Astrocyte (in vitro differentiated cells and primary cell): ENCODE data around the gene LSM10. TPM values are rescaled to one million over a fixed set of nuclear protein-coding genes. Genes with fewer than 3 reads are reported as not detected.

ENCODE experiments used
- DNase-seq: peaks from one replicate; pipeline ENCODE4 v3.0.0-alpha.2; 2010; ENCODE audit warnings: low read depth
- FAIRE-seq: peaks from 2 replicates; lab custom pipeline; 2011; peaks lifted over from hg19 to GRCh38; lab: Jason Lieb, UNC
- H2AFZ ChIP-seq: 2 replicates; pipeline ENCODE4 v1.6.0; 2012; ENCODE audit warnings: low read depth, low read length, inconsistent platforms
- H3K27ac ChIP-seq: 2 replicates; pipeline ENCODE4 v1.5.1; 2011; ENCODE audit warnings: low read depth, low read length, inconsistent platforms
- H3K27me3 ChIP-seq: 2 replicates; pipeline ENCODE4 v1.6.0; 2011; ENCODE audit warnings: low read length, inconsistent platforms; ENCODE audit not compliant: insufficient read depth
- H3K36me3 ChIP-seq: 2 replicates; pipeline ENCODE4 v1.5.1; 2011; ENCODE audit warnings: low read length, inconsistent platforms; ENCODE audit not compliant: insufficient read depth
- H3K4me1 ChIP-seq: 2 replicates; pipeline ENCODE4 v1.5.1; 2011; ENCODE audit warnings: low read length, inconsistent platforms; ENCODE audit not compliant: insufficient read depth
- H3K4me2 ChIP-seq: 2 replicates; pipeline ENCODE4 v1.6.0; 2012; ENCODE audit warnings: low read length, inconsistent platforms
- H3K4me3 ChIP-seq: 2 replicates; pipeline ENCODE4 v1.5.1; 2011; ENCODE audit warnings: low read depth, mild to moderate bottlenecking, low read length, inconsistent platforms; ENCODE audit not compliant: insufficient read depth
- H3K79me2 ChIP-seq: 2 replicates; pipeline ENCODE4 v1.6.0; 2012; ENCODE audit warnings: mild to moderate bottlenecking, low read length, inconsistent platforms; ENCODE audit not compliant: insufficient read depth
- H3K9ac ChIP-seq: 2 replicates; pipeline ENCODE4 v1.6.0; 2012; ENCODE audit warnings: mild to moderate bottlenecking, low read length, inconsistent platforms
- H3K9me3 ChIP-seq: 2 replicates; pipeline ENCODE4 v1.5.1; 2012; ENCODE audit warnings: low read depth, mild to moderate bottlenecking, low read length, inconsistent platforms; ENCODE audit not compliant: insufficient read depth
- H4K20me1 ChIP-seq: 2 replicates; pipeline ENCODE4 v1.6.0; 2012; ENCODE audit warnings: low read length, inconsistent platforms; ENCODE audit not compliant: insufficient read depth
- H3K27ac Mint-ChIP-seq: one replicate; pipeline ENCODE4 v1.8.0; 2021; ENCODE audit warnings: mild to moderate bottlenecking, mixed read lengths; ENCODE audit not compliant: unreplicated experiment
- H3K27me3 Mint-ChIP-seq: one replicate; pipeline ENCODE4 v1.8.0; 2021; ENCODE audit warnings: low read depth, mixed read lengths; ENCODE audit not compliant: unreplicated experiment
- H3K36me3 Mint-ChIP-seq: one replicate; pipeline ENCODE4 v1.8.0; 2021; ENCODE audit warnings: low read depth, mixed read lengths; ENCODE audit not compliant: unreplicated experiment
- H3K4me1 Mint-ChIP-seq: one replicate; pipeline ENCODE4 v1.8.0; 2021; ENCODE audit warnings: low read depth, mixed read lengths; ENCODE audit not compliant: unreplicated experiment
- H3K4me3 Mint-ChIP-seq: one replicate; pipeline ENCODE4 v1.8.0; 2021; ENCODE audit warnings: mild to moderate bottlenecking, moderate library complexity, mixed read lengths; ENCODE audit not compliant: unreplicated experiment
- H3K9me3 Mint-ChIP-seq: one replicate; pipeline ENCODE4 v1.8.0; 2021; ENCODE audit warnings: mild to moderate bottlenecking, mixed read lengths; ENCODE audit not compliant: unreplicated experiment
- EZH2 ChIP-seq: IDR thresholded peaks from 2 replicates; pipeline ENCODE4 v1.6.1; 2012; ENCODE audit warnings: mild to moderate bottlenecking, low read length, inconsistent platforms; ENCODE audit not compliant: insufficient read depth
- total RNA-seq: library from RNA; stranded (reverse); gene quantifications from 2 replicates; pipeline ENCODE4 v1.2.1, GENCODE V29; 2021
- TF ChIP-seq, protein P1 (sequence below): IDR thresholded peaks from 2 replicates; pipeline ENCODE4 v1.5.1; 2011; ENCODE audit warnings: low read depth, mild to moderate bottlenecking, inconsistent platforms, low read length, moderate library complexity; ENCODE audit not compliant: insufficient read depth

Gene LSM10
- total RNA-seq, 1 donor from 2014 or later = 48.9 TPM

DNA sequence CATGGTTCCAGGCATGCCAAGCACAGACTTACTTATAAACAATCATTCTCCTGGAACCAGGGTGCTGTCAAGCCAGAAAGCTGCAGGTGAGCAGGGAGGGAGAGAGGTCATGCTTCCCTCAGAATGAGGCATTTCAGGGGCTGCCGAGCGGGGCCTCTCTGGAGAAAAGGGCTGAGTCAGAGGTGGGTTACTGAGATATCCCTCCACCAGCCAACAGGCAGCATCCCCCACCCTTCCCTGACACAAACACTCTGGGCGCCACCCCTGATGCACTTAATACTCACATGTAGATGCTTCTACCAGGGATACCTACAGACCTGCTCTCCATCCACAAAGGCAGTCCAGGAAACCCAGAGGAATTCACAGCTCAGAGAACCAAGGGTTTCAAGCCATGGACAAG lies 25.1 kb downstream of the LSM10 start:
- FAIRE-seq = no peak
- peak overlapping the region; percentile 77 for H3K27ac Mint-ChIP-seq
- peaks cover 69% of the 10 kb centered on the region for H3K79me2 ChIP-seq
- H3K4me1 Mint-ChIP-seq = peaks cover 58% of the 10 kb centered on the region
- no peak overlapping the region for H2AFZ ChIP-seq
- no peak overlapping the region for H3K4me3 ChIP-seq
- H3K27me3 ChIP-seq = no peaks in the 10 kb centered on the region
- TF ChIP-seq, protein P1, sequence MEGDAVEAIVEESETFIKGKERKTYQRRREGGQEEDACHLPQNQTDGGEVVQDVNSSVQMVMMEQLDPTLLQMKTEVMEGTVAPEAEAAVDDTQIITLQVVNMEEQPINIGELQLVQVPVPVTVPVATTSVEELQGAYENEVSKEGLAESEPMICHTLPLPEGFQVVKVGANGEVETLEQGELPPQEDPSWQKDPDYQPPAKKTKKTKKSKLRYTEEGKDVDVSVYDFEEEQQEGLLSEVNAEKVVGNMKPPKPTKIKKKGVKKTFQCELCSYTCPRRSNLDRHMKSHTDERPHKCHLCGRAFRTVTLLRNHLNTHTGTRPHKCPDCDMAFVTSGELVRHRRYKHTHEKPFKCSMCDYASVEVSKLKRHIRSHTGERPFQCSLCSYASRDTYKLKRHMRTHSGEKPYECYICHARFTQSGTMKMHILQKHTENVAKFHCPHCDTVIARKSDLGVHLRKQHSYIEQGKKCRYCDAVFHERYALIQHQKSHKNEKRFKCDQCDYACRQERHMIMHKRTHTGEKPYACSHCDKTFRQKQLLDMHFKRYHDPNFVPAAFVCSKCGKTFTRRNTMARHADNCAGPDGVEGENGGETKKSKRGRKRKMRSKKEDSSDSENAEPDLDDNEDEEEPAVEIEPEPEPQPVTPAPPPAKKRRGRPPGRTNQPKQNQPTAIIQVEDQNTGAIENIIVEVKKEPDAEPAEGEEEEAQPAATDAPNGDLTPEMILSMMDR = no peak
- no peak for TF ChIP-seq EZH2
- no peaks in the 10 kb centered on the region for H3K27me3 Mint-ChIP-seq
- peaks cover 4% of the 10 kb centered on the region for H3K36me3 Mint-ChIP-seq
- H3K4me2 ChIP-seq = peak overlapping the region; percentile 84
- H3K4me1 ChIP-seq = peaks cover 48% of the 10 kb centered on the region
- peak overlapping the region; percentile 29 for H3K4me3 Mint-ChIP-seq
- peak overlapping the region; percentile 94 for H3K27ac ChIP-seq
- peaks cover 3% of the 10 kb centered on the region for H3K36me3 ChIP-seq
- no peaks in the 10 kb centered on the region for H3K9me3 Mint-ChIP-seq
- H3K9me3 ChIP-seq = no peaks in the 10 kb centered on the region
- H4K20me1 ChIP-seq = peaks cover 44% of the 10 kb centered on the region
- DNase-seq = no peak
- peak overlapping the region; percentile 79 for H3K9ac ChIP-seq

DNA sequence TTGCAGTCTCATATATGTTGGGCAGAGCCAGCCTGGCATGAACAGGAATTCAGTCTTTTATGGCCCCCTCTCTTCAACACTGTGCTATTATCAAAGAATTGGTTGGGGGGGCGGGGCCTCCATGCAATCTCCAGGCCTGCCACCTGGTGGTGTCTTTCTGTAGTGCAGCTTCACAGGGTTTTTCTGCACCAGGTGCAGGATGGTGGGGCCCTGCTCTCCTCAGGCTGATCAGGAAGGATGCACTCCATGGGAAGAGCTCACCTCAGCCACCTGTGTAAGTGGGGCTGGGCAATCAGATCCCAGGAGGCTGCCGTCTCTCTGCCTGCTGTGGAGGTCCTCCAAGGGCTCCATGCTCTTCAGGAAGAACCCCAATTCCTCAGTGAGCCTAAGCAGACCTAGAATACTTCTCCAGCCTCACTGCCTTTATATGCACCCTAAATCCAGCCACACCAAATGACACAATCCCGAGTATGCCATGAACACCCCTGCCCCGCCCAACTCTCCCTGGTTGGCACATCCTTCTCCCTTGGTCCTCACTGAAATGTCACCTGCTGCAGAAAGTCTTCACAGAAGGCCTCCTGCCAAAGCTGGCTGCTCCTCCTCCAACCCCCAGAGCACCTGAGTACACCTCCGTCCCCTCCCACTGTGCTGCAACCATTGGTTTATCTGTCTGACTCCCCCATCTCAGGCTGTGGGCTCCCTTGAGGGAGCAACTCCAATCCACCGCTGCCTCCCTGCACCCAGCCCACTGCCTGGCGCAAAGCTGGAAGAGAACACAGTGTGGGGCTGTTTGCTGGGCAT lies 28.4 kb downstream of the LSM10 start:
- Mint-ChIP-seq H3K9me3 (no peaks in the 10 kb centered on the region), H3K4me3 (peak overlapping the region; percentile 48), H3K4me1 (peaks cover 64% of the 10 kb centered on the region), H3K36me3 (peaks cover 4% of the 10 kb centered on the region), H3K27ac (no peak overlapping the region), H3K27me3 (no peaks in the 10 kb centered on the region)
- Histone ChIP-seq H3K9me3 (no peaks in the 10 kb centered on the region), H3K4me2 (no peak overlapping the region), H3K4me1 (peaks cover 48% of the 10 kb centered on the region), H3K4me3 (no peak overlapping the region), H3K36me3 (peaks cover 3% of the 10 kb centered on the region), H3K27me3 (no peaks in the 10 kb centered on the region), H3K9ac (no peak overlapping the region), H3K27ac (peak overlapping the region; percentile 21), H2AFZ (no peak overlapping the region), H3K79me2 (peaks cover 77% of the 10 kb centered on the region), H4K20me1 (peaks cover 46% of the 10 kb centered on the region)
- FAIRE-seq (peak; percentile 39), DNase-seq (no peak)
- TF ChIP-seq EZH2 = no peak
- TF ChIP-seq, protein P1 = peak; percentile 81

DNA sequence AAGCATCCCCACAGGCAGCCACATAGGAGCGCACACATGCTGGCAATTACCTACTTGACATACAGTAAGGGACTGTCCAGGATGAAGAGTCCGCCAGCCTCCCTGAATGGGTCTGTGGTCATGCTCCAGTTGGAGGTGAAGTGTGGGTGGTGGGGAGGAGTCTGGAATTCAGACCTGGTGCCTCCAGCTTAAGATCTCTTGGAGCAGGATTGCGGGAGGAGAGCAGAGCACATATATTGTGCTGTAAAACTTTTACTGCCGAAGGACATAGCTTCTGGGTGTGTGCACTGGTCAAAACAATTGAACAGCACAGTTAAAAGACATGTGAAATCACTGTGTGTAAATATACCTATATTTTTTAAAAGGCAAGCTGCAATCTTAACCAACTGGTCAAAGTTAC lies 29.9 kb downstream of the LSM10 start:
- H3K27me3 ChIP-seq = no peaks in the 10 kb centered on the region
- peak overlapping the region; percentile 6 for H3K4me2 ChIP-seq
- peaks cover 43% of the 10 kb centered on the region for H4K20me1 ChIP-seq
- H3K9ac ChIP-seq = no peak overlapping the region
- peak overlapping the region; percentile 87 for H3K27ac Mint-ChIP-seq
- no peak overlapping the region for H2AFZ ChIP-seq
- H3K4me1 ChIP-seq = peaks cover 33% of the 10 kb centered on the region
- no peak for FAIRE-seq
- H3K79me2 ChIP-seq = peaks cover 84% of the 10 kb centered on the region
- no peak for DNase-seq
- H3K4me3 ChIP-seq = no peak overlapping the region
- no peak overlapping the region for H3K27ac ChIP-seq
- no peak for TF ChIP-seq EZH2
- TF ChIP-seq, protein P1 = no peak
- peak overlapping the region; percentile 73 for H3K4me3 Mint-ChIP-seq
- peaks cover 49% of the 10 kb centered on the region for H3K4me1 Mint-ChIP-seq
- peaks cover 3% of the 10 kb centered on the region for H3K36me3 ChIP-seq
- H3K9me3 ChIP-seq = no peaks in the 10 kb centered on the region
- H3K36me3 Mint-ChIP-seq = peaks cover 7% of the 10 kb centered on the region
- no peaks in the 10 kb centered on the region for H3K9me3 Mint-ChIP-seq
- no peaks in the 10 kb centered on the region for H3K27me3 Mint-ChIP-seq
